ENCODE results near the gene SEMA5B.

DNA sequence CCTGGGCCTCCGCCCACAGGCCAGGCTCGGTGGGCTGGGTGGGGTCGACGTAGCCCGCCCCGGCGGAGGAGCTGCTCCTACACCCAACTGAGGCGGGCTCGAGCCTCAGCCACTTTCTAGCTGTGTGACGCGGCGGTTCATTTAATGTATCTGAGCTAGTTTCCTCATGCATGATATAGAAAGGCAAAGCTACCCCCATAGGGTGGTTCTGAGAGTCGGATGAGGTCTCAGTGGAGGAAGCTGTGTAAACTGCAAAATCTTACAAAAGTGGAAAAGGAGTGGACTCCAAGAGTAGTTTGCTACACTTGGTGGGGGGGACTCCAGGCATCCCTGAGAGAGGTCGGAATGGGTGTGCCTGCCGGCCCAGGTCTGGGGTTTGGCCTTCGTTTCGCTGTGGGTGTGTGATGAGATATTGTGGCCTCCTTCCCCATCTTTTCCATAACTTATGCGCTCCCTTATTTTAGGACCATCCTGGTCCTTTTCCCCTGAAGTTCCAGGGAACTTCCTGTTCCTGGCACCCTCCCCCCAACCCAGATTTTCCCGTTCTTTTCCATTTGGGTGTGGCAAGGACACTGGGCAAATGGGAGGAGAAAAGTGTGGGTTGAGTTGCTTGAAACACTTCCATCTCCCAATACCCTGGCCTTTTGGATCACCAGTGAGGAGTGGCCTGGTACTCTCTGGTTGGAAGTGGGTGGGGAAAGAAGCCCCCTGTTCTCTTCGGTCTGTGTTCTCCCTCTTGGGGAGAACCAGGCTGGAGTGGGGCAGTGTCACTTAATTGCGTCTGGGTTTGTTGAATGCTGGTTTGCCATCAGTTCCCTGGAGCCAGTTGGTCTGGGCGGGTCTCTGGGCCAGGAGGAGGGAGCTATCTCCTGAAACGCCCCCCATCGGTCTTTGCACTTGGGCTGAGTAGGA is 40.4 kb upstream of the SEMA5B start:
- TF ChIP-seq CTCF (conservative IDR thresholded peaks at IDR 0.05; ENCODE audit: low read depth, low read length) (no peak), CEBPB (IDR thresholded peaks at IDR 0.05; ENCODE audit: low read depth, low read length) (no peak), RCOR1 (IDR thresholded peaks at IDR 0.05; ENCODE audit: insufficient replicate concordance, low read length) (no peak)
- TF ChIP-seq, protein P1, sequence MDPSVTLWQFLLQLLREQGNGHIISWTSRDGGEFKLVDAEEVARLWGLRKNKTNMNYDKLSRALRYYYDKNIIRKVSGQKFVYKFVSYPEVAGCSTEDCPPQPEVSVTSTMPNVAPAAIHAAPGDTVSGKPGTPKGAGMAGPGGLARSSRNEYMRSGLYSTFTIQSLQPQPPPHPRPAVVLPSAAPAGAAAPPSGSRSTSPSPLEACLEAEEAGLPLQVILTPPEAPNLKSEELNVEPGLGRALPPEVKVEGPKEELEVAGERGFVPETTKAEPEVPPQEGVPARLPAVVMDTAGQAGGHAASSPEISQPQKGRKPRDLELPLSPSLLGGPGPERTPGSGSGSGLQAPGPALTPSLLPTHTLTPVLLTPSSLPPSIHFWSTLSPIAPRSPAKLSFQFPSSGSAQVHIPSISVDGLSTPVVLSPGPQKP (IDR thresholded peaks at IDR 0.05; ENCODE audit: borderline replicate concordance, low read depth, low read length): no peak

All from IMR-90 (cell line).